ENCODE measurements around the gene MFAP2. TPM values are rescaled to one million over a fixed set of nuclear protein-coding genes. Genes with fewer than 3 reads are reported as not detected.

MFAP2 gene
- total and polyA plus RNA-seq, 2 of the 8 experiments (the other 6 are each of a cell fraction or from before 2014, with no cell fraction given) = 172 to 326 TPM

DNA sequence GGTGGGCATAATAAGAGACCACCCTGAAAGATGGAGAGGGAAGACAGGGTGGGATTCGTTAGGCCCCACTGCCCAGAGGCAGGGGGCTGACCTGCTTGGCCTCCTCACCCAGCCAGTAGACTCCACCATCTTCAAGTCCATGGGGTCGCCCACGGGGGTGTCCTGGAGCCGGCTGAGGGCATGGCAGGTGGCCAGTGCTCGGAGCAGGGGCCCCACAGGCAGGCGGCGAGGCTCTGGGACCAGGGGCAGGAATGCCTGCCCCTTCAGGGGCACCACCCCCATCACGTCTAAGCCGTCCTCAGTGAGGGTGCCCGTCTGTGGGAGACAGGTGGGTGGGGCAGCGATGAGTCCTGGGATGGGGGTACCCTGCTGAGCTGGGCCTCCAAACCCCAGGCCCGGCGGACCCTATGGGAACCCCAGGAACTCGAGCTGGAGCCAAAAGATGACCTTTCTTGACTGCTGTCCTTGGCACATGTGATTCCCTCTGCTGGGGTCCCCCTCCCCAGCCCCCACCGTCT is 13.2 kb upstream of the MFAP2 start:
- Histone ChIP-seq H2BK15ac (ENCODE audit: low read length) (no peak overlapping the region), H4K91ac (replicated peaks; ENCODE audit: insufficient read length, low read length) (no peak overlapping the region), H3K27ac (ENCODE audit: low read depth, low read length) (no peak overlapping the region), H2BK120ac (replicated peaks; ENCODE audit: low read depth, low read length) (no peak overlapping the region), H2AFZ (ENCODE audit: low read length) (no peak overlapping the region), H3K4me2 (ENCODE audit: insufficient read depth in 1 of 2, low read depth in 2 of 2, low read length in 2 of 2) (no peak overlapping the region), H3K56ac (replicated peaks; ENCODE audit: insufficient read length, low read depth, low read length) (no peak overlapping the region), H3K18ac (ENCODE audit: extremely low read depth, low read length) (no peak overlapping the region), H3K23me2 (ENCODE audit: low read depth, low read length) (no peaks in the 10 kb centered on the region), H2BK20ac (ENCODE audit: low read length) (no peak overlapping the region), H3K27me3 (replicated peaks in 1 of 4; ENCODE audit: control insufficient read depth in 3 of 4, extremely low read depth in 1 of 4, insufficient read depth in 3 of 4, low read length in 3 of 4) (no peaks in the 10 kb centered on the region), H3K79me2 (ENCODE audit: control insufficient read depth in 1 of 2, insufficient read depth in 2 of 2, low read length in 2 of 2) (no peaks in the 10 kb centered on the region), H2BK12ac (ENCODE audit: low read depth, low read length) (no peak overlapping the region), H2AK5ac (ENCODE audit: low read depth, low read length) (no peak overlapping the region), H3K36me3 (ENCODE audit: control insufficient read depth in 2 of 4, insufficient read depth in 4 of 4, low read length in 3 of 4) (peaks cover 2 to 15% (median 9%) of the 10 kb centered on the region in 4 experiments; a peak in 6 of 8 replicates), H3K14ac (ENCODE audit: insufficient read length) (no peak overlapping the region), H3K23ac (ENCODE audit: insufficient read length) (no peak overlapping the region), H3K4me1 (replicated peaks in 1 of 4; ENCODE audit: control insufficient read depth in 3 of 4, insufficient read depth in 4 of 4, low read length in 3 of 4) (no peaks in the 10 kb centered on the region), H3K9ac (replicated peaks in 1 of 4; ENCODE audit: extremely low read depth in 1 of 4, low read depth in 3 of 4, low read length in 3 of 4) (no peak overlapping the region), H3K9me3 (ENCODE audit: insufficient read depth in 2 of 2, low read depth in 1 of 2, low read length in 1 of 2) (no peaks in the 10 kb centered on the region), H4K5ac (ENCODE audit: insufficient read length, low read depth, low read length) (no peak overlapping the region), H2BK5ac (ENCODE audit: low read depth, low read length) (no peak overlapping the region), H3K4ac (replicated peaks; ENCODE audit: insufficient read length, low read depth, low read length) (no peak overlapping the region), H3K79me1 (ENCODE audit: low read depth, low read length) (no peaks in the 10 kb centered on the region), H4K20me1 (replicated peaks in 1 of 2; ENCODE audit: control insufficient read depth in 1 of 2, insufficient read depth in 2 of 2, low read length in 2 of 2) (peaks cover 0 to 5% of the 10 kb centered on the region in 2 experiments), H4K8ac (ENCODE audit: extremely low read depth, insufficient read depth, low read length) (no peak overlapping the region), H3K4me3 (ENCODE audit: extremely low read depth in 1 of 4, insufficient read depth in 2 of 4, low read depth in 3 of 4, low read length in 4 of 4) (no peak overlapping the region)
- DNase-seq (ENCODE audit: low read depth in 1 of 2, low spot score in 2 of 2) (peak in 1 of 2 experiments; percentile 41), FAIRE-seq (no peak)
- ChIA-PET POLR2A (ENCODE audit: partially characterized antibody) (interaction anchor here (0.7 to 1.4 kb wide), 2 partner anchors 32 to 64 kb away, joined by 3 read pairs; no protein-coding TSS in a partner anchor), CTCF (ENCODE audit: partially characterized antibody) (interaction anchor here (0.6 to 1.6 kb wide), 3 partner anchors 31 to 42 kb away, joined by 3 to 5 read pairs (median 5); no protein-coding TSS in a partner anchor)
- 96% methylated on average over 15 of the region's 15 CpGs; no CpG with 5 or more reads in 1 of the 2 experiments for WGBS, 2 experiments (ENCODE audit: extremely low coverage in 1 of 2, insufficient coverage in 1 of 2, insufficient read length in 1 of 2, insufficient replicate concordance in 2 of 2, low coverage in 1 of 2, low lambda C conversion rate in 2 of 2, missing lambda C conversion rate in 1 of 2)
- TF ChIP-seq FOSL1 (IDR thresholded peaks at IDR 0.05; ENCODE audit: insufficient read depth, low read depth, low read length) (no peak), JUND (IDR thresholded peaks at IDR 0.05; ENCODE audit: low read length) (no peak), ASH2L (IDR thresholded peaks at IDR 0.05; ENCODE audit: low read length) (no peak), CHD2 (IDR thresholded peaks at IDR 0.05; ENCODE audit: low read length) (no peak), KDM5A (IDR thresholded peaks at IDR 0.05; ENCODE audit: low read length) (no peak), BACH1 (IDR thresholded peaks at IDR 0.05; ENCODE audit: low read length) (no peak), TBP (IDR thresholded peaks at IDR 0.05; ENCODE audit: low read depth, low read length) (no peak), PHF8 (conservative IDR thresholded peaks at IDR 0.05; ENCODE audit: low read depth, low read length) (no peak), RFX5 (IDR thresholded peaks at IDR 0.05; ENCODE audit: borderline replicate concordance, low read depth, low read length) (no peak), TAF1 (IDR thresholded peaks at IDR 0.05; ENCODE audit: low read depth, low read length) (no peak), GTF2F1 (IDR thresholded peaks at IDR 0.05; ENCODE audit: borderline replicate concordance, low read depth, low read length) (no peak), BCL11A (IDR thresholded peaks at IDR 0.05; ENCODE audit: low read depth in 2 of 2, low read length in 2 of 2) (no peak)
